GM10248 (cell line): Measurements from ENCODE around the gene MRPL2.

Source experiments
- CTCF ChIA-PET: fragments of 300-600 bp; sonication (Branson Sonifier 250); formaldehyde crosslinking; extraction: SDS; loops from one replicate; lab custom pipeline; 2021; ENCODE audit warnings: antibody characterized with exemption; lab: Yijun Ruan, JAX
- POLR2A ChIA-PET: fragments of 350-650 bp; sonication (Branson Sonifier 250); formaldehyde crosslinking; extraction: SDS; loops from one replicate; lab custom pipeline; 2020; ENCODE audit warnings: antibody characterized with exemption; lab: Yijun Ruan, JAX
- DNase-seq: peaks from one replicate; pipeline ENCODE4 v3.0.0; 2012; ENCODE audit errors: extremely low spot score
- CTCF ChIP-seq: IDR thresholded peaks from 2 replicates; pipeline ENCODE4 v1.5.1; 2012; ENCODE audit warnings: mild to moderate bottlenecking, low read depth; ENCODE audit errors: extremely low read depth, missing control alignments, control extremely low read depth

The MRPL2 gene

GRCh38 chr6:43077333-43077809 lies 18.1 kb upstream of the MRPL2 start:
- POLR2A ChIA-PET: no interaction called here
- no peak for DNase-seq

GRCh38 chr6:43076464-43077332 lies 17.5 kb upstream of the MRPL2 start:
- no peak for DNase-seq
- no peak for TF ChIP-seq CTCF
- ChIA-PET CTCF (interaction anchor here (2.2 kb wide), 1 partner anchor 67 kb away, joined by 8 read pairs; no protein-coding TSS in a partner anchor), POLR2A (interaction anchor here (0.6 kb wide), 1 partner anchor 10 kb away, joined by 4 read pairs; no protein-coding TSS in a partner anchor)

More at GRCh38 chr6:43077333-43077809, 18.1 kb upstream of the MRPL2 start:
- CTCF ChIA-PET: interaction anchor here (2.2 kb wide), 1 partner anchor 66 kb away, joined by 8 read pairs; no protein-coding TSS in a partner anchor
- TF ChIP-seq CTCF: no peak

GRCh38 chr6:43075670-43076463 lies 16.6 kb upstream of the MRPL2 start, which contains the start of gene PTK7:
Gene PTK7 (plus strand): TSS chr6:43076314. CDS start chr6:43076489, 175 bp downstream.
- CTCF ChIA-PET: interaction anchor here (2.2 kb wide), 1 partner anchor 68 kb away, joined by 8 read pairs; no protein-coding TSS in a partner anchor
- DNase-seq: no peak
- POLR2A ChIA-PET: interaction anchor here (0.6 kb wide), 1 partner anchor 11 kb away, joined by 4 read pairs; no protein-coding TSS in a partner anchor
- no peak for TF ChIP-seq CTCF

- no peak for DNase-seq
- no peak for TF ChIP-seq CTCF
- CTCF ChIA-PET: interaction anchor here (0.8 to 2.1 kb wide), 2 partner anchors 9 to 68 kb away, joined by 3 to 4 read pairs; no protein-coding TSS in a partner anchor
- POLR2A ChIA-PET: no interaction called here
Measured at GRCh38 chr6:43074847-43075669, 15.8 kb upstream of the MRPL2 start.

- TF ChIP-seq CTCF: peak; percentile 11
- ChIA-PET POLR2A (no interaction called here), CTCF (interaction anchor here (1.0 to 3.8 kb wide), 5 partner anchors 9 to 112 kb away, joined by 3 to 19 read pairs (median 3); partner anchors contain the start of gene CUL9)
- DNase-seq: peak; percentile 77
Measured at GRCh38 chr6:43070028-43070632, 10.9 kb upstream of the MRPL2 start.
